ENCODE data around the gene SEMA5A. TPM values are rescaled to one million over a fixed set of nuclear protein-coding genes. Genes with fewer than 3 reads are reported as not detected.

The SEMA5A gene
- total RNA-seq, 2 donors from 2014 or later, result 13.3 to 17.6 TPM

GRCh38 chr5:9429691-9430215 lies 116.1 kb downstream of the SEMA5A start:
- ATAC-seq (ENCODE audit: insufficient number of reproducible peaks, low FRiP score, low read depth) (no peak), DNase-seq (ENCODE audit: low spot score) (no peak)
- no peak for TF ChIP-seq CTCF (IDR thresholded peaks at IDR 0.05)
- Histone ChIP-seq H3K27me3 (replicated peaks; ENCODE audit: insufficient read depth) (no peaks in the 10 kb centered on the region), H3K4me3 (no peak overlapping the region), H3K4me1 (ENCODE audit: control insufficient read depth in 1 of 2, low read depth in 2 of 2) (peaks cover 3 to 16% of the 10 kb centered on the region in 2 donors), H3K9me3 (no peaks in the 10 kb centered on the region), H3K36me3 (no peaks in the 10 kb centered on the region), H3K27ac (no peak overlapping the region)

GRCh38 chr5:9428272-9428671 lies 117.6 kb downstream of the SEMA5A start:
- Histone ChIP-seq H3K4me3 (no peak overlapping the region), H3K9me3 (no peaks in the 10 kb centered on the region), H3K4me1 (ENCODE audit: control insufficient read depth in 1 of 2, low read depth in 2 of 2) (peaks cover 3 to 16% of the 10 kb centered on the region in 2 donors), H3K27me3 (replicated peaks; ENCODE audit: insufficient read depth) (no peaks in the 10 kb centered on the region), H3K27ac (no peak overlapping the region), H3K36me3 (no peaks in the 10 kb centered on the region)
- ATAC-seq (ENCODE audit: insufficient number of reproducible peaks, low FRiP score, low read depth) (no peak), DNase-seq (ENCODE audit: low spot score) (no peak)
- no peak for TF ChIP-seq CTCF (IDR thresholded peaks at IDR 0.05)

GRCh38 chr5:9425710-9426109 lies 120.2 kb downstream of the SEMA5A start:
- no peak for ATAC-seq (ENCODE audit: insufficient number of reproducible peaks, low FRiP score, low read depth)
- Histone ChIP-seq H3K27ac (no peak overlapping the region), H3K27me3 (replicated peaks; ENCODE audit: insufficient read depth) (no peaks in the 10 kb centered on the region), H3K4me1 (ENCODE audit: control insufficient read depth in 1 of 2, low read depth in 2 of 2) (peaks cover 0 to 9% of the 10 kb centered on the region in 2 donors), H3K4me3 (no peak overlapping the region), H3K9me3 (no peaks in the 10 kb centered on the region), H3K36me3 (no peaks in the 10 kb centered on the region)
- DNase-seq (ENCODE audit: low spot score), result no peak
- no peak for TF ChIP-seq CTCF (IDR thresholded peaks at IDR 0.05)

- DNase-seq (ENCODE audit: low spot score), result no peak
- ATAC-seq (ENCODE audit: insufficient number of reproducible peaks, low FRiP score, low read depth), result no peak
- TF ChIP-seq CTCF (IDR thresholded peaks at IDR 0.05), result no peak
- Histone ChIP-seq H3K4me3 (no peak overlapping the region), H3K27ac (no peak overlapping the region), H3K36me3 (no peaks in the 10 kb centered on the region), H3K9me3 (no peaks in the 10 kb centered on the region), H3K27me3 (replicated peaks; ENCODE audit: insufficient read depth) (no peaks in the 10 kb centered on the region), H3K4me1 (ENCODE audit: control insufficient read depth in 1 of 2, low read depth in 2 of 2) (peaks cover 0 to 9% of the 10 kb centered on the region in 2 donors)
Observed at GRCh38 chr5:9423571-9423970, 122.3 kb downstream of the SEMA5A start.

- Histone ChIP-seq H3K9me3 (no peaks in the 10 kb centered on the region), H3K4me3 (no peak overlapping the region), H3K27me3 (replicated peaks; ENCODE audit: insufficient read depth) (no peaks in the 10 kb centered on the region), H3K4me1 (ENCODE audit: control insufficient read depth in 1 of 2, low read depth in 2 of 2) (peaks cover 0 to 9% of the 10 kb centered on the region in 2 donors), H3K36me3 (no peaks in the 10 kb centered on the region), H3K27ac (no peak overlapping the region)
- DNase-seq (ENCODE audit: low spot score) (no peak), ATAC-seq (ENCODE audit: insufficient number of reproducible peaks, low FRiP score, low read depth) (no peak)
- no peak for TF ChIP-seq CTCF (IDR thresholded peaks at IDR 0.05)
Observed at GRCh38 chr5:9421884-9422283, 124.0 kb downstream of the SEMA5A start.
